Osteoblast (primary cell): Measurements from ENCODE around the gene CRLF1. TPM values are rescaled to one million over a fixed set of nuclear protein-coding genes. Genes with fewer than 3 reads are reported as not detected.
A peak's percentile ranks its signal among the peaks of the same experiment; 100 is the strongest.

Source experiments
- DNase-seq: peaks from one replicate; pipeline ENCODE4 v3.0.0; 2011; ENCODE audit warnings: low spot score, mixed read lengths; ENCODE audit not compliant: insufficient read length; ENCODE audit errors: missing footprints
- H2AFZ ChIP-seq: 2 replicates; pipeline ENCODE4 v1.6.0; 2011; ENCODE audit warnings: mild to moderate bottlenecking, low read length
- H3K27ac ChIP-seq: 2 replicates; pipeline ENCODE4 v1.5.1; 2011; ENCODE audit warnings: mild to moderate bottlenecking, low read depth, low read length, moderate library complexity
- H3K27me3 ChIP-seq: 2 replicates; pipeline ENCODE4 v1.6.0; 2012; ENCODE audit warnings: mild to moderate bottlenecking, control low read depth, inconsistent platforms, low read length, moderate library complexity; ENCODE audit not compliant: insufficient read depth
- H3K36me3 ChIP-seq: 2 replicates; pipeline ENCODE4 v1.5.1; 2011; ENCODE audit warnings: mild to moderate bottlenecking, low read length, control low read depth, moderate library complexity; ENCODE audit not compliant: insufficient read depth
- H3K4me1 ChIP-seq: 2 replicates; pipeline ENCODE4 v1.5.1; 2011; ENCODE audit warnings: mild to moderate bottlenecking, low read length, control low read depth, moderate library complexity; ENCODE audit not compliant: insufficient read depth
- H3K4me2 ChIP-seq: 2 replicates; pipeline ENCODE4 v1.6.0; 2011; ENCODE audit warnings: mild to moderate bottlenecking, low read length; ENCODE audit not compliant: insufficient read depth
- H3K4me3 ChIP-seq: fragments of 200-600 bp; sonication (generic); 3 replicates; pipeline ENCODE4 v1.5.1; 2012; ENCODE audit warnings: mild to moderate bottlenecking, low read length, inconsistent platforms; ENCODE audit not compliant: insufficient read depth
- H3K79me2 ChIP-seq: 2 replicates; pipeline ENCODE4 v1.6.0; 2012; ENCODE audit warnings: mild to moderate bottlenecking, low read length, control low read depth, inconsistent platforms; ENCODE audit not compliant: insufficient read depth
- H3K9me3 ChIP-seq: 2 replicates; pipeline ENCODE4 v1.5.1; 2011; ENCODE audit warnings: low read depth, low read length, control low read depth
- H4K20me1 ChIP-seq: 2 replicates; pipeline ENCODE4 v1.6.0; 2012; ENCODE audit warnings: mild to moderate bottlenecking, low read length, control low read depth; ENCODE audit not compliant: insufficient read depth
- CTCF ChIP-seq: IDR thresholded peaks from 2 replicates; pipeline ENCODE4 v1.5.1; 2011; ENCODE audit warnings: mild to moderate bottlenecking, low read depth, low read length, moderate library complexity; ENCODE audit errors: extremely low read depth
- total RNA-seq: library from RNA; depleted of rRNA; stranded (reverse); fragments of >200 nt; gene quantifications from 2 replicates; pipeline ENCODE4 v1.2.3, GENCODE V29; 2012

The CRLF1 gene
- total RNA-seq, 1 donor: 6.9 TPM

- no peak overlapping the region for H3K4me3 ChIP-seq
- no peaks in the 10 kb centered on the region for H3K27me3 ChIP-seq
- H4K20me1 ChIP-seq: peaks cover 5% of the 10 kb centered on the region
- peaks cover 3% of the 10 kb centered on the region for H3K4me1 ChIP-seq
- H3K36me3 ChIP-seq: no peaks in the 10 kb centered on the region
- H3K4me2 ChIP-seq: no peak overlapping the region
- no peak overlapping the region for H3K27ac ChIP-seq
- peak; percentile 80 for DNase-seq
- no peak for TF ChIP-seq CTCF
- no peaks in the 10 kb centered on the region for H3K9me3 ChIP-seq
- no peak overlapping the region for H2AFZ ChIP-seq
- no peaks in the 10 kb centered on the region for H3K79me2 ChIP-seq
Observed at GRCh38 chr19:18597809-18598660, 8.6 kb downstream of the CRLF1 start.

GRCh38 chr19:18596752-18597157 lies 9.8 kb downstream of the CRLF1 start:
- Histone ChIP-seq H4K20me1 (peaks cover 5% of the 10 kb centered on the region), H3K27ac (no peak overlapping the region), H3K4me3 (no peak overlapping the region), H3K79me2 (no peaks in the 10 kb centered on the region), H2AFZ (no peak overlapping the region), H3K36me3 (no peaks in the 10 kb centered on the region), H3K9me3 (no peaks in the 10 kb centered on the region), H3K27me3 (no peaks in the 10 kb centered on the region), H3K4me2 (no peak overlapping the region), H3K4me1 (peaks cover 3% of the 10 kb centered on the region)
- peak; percentile 92 for DNase-seq
- TF ChIP-seq CTCF: no peak

- H3K9me3 ChIP-seq: no peaks in the 10 kb centered on the region
- no peak overlapping the region for H3K4me3 ChIP-seq
- peaks cover 3% of the 10 kb centered on the region for H3K4me1 ChIP-seq
- peaks cover 3% of the 10 kb centered on the region for H3K36me3 ChIP-seq
- peak; percentile 62 for DNase-seq
- H3K27me3 ChIP-seq: no peaks in the 10 kb centered on the region
- no peak for TF ChIP-seq CTCF
- peaks cover 8% of the 10 kb centered on the region for H4K20me1 ChIP-seq
- H2AFZ ChIP-seq: no peak overlapping the region
- H3K27ac ChIP-seq: no peak overlapping the region
- H3K79me2 ChIP-seq: no peaks in the 10 kb centered on the region
- H3K4me2 ChIP-seq: no peak overlapping the region
Observed at GRCh38 chr19:18595475-18595874, 11.1 kb downstream of the CRLF1 start.

GRCh38 chr19:18594824-18595373 lies 11.7 kb downstream of the CRLF1 start:
- TF ChIP-seq CTCF: no peak
- H3K27ac ChIP-seq: no peak overlapping the region
- H3K4me1 ChIP-seq: peaks cover 4% of the 10 kb centered on the region
- no peak overlapping the region for H2AFZ ChIP-seq
- peak; percentile 88 for DNase-seq
- no peaks in the 10 kb centered on the region for H3K27me3 ChIP-seq
- peak overlapping the region; percentile 69 for H3K4me3 ChIP-seq
- H3K79me2 ChIP-seq: no peaks in the 10 kb centered on the region
- no peaks in the 10 kb centered on the region for H3K9me3 ChIP-seq
- H3K36me3 ChIP-seq: peaks cover 3% of the 10 kb centered on the region
- peaks cover 8% of the 10 kb centered on the region for H4K20me1 ChIP-seq
- H3K4me2 ChIP-seq: peak overlapping the region; percentile 69
